GM21528 (cell line): ENCODE measurements around the gene SLIT3.

Experiments
- ATAC-seq: cut with Tn5 transposase; IDR thresholded peaks from one replicate; pipeline ENCODE4 v1.9.1; 2021; ENCODE audit warnings: mild to moderate bottlenecking, moderate library complexity; ENCODE audit not compliant: unreplicated experiment, low FRiP score

The SLIT3 gene

DNA sequence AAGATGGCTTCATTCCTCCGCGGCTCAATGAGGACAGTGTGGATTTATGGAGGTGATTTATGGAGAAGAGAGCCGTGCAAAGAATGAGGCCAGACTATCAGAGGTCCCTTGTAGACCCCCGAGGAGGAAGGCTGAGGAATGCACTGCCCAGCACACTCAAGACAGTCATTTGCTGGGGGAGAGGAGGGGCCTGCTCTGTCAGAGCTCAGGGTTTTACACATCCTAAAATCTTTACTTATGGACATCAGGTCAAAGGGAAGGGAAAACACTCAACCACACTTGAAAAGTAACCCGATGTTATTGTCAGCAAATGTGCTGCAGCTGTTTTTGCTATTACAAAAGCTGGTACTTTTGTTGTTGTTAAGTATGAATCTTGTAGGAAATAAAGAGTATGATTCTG is 289.5 kb downstream of the SLIT3 start:
- no peak for ATAC-seq

DNA sequence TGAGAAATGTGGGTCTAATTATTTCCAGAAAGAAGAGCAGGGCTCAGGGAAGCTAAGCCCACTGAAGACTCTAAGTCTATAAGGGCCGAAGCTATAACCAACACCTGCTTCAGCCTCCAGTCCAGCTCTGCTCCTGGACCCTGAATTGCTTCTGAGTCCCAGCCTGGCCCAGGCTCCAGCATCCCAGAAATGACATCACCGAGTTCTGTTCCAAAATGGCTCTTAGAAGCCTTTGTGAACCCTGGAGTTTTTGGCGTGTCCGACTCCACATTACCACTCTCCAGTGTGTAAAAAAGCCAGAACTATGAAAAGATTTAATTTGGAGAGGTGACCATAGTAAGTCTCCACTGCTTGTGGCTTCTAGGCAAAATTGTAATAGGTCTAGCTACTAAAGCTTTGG is 289.9 kb downstream of the SLIT3 start:
- no peak for ATAC-seq

DNA sequence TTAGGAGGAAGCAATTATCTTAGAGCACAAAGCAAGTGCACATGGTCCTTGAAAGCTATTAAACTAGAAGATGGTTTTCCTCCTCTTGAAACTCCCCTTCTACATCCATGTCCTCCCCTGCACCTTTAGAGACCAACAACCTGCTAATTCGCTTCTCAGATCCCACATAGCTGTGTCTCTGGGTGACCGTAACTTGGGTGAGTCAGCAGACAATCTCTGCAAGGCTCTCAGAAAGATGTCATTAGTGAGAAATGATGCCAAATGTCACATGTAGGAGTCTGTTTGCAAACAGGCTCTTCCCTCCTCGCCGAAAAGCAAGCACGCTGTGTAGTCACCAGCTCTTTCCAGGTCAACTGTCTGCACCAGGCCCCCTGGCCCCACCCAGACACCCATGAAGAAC is 291.8 kb downstream of the SLIT3 start:
- no peak for ATAC-seq

DNA sequence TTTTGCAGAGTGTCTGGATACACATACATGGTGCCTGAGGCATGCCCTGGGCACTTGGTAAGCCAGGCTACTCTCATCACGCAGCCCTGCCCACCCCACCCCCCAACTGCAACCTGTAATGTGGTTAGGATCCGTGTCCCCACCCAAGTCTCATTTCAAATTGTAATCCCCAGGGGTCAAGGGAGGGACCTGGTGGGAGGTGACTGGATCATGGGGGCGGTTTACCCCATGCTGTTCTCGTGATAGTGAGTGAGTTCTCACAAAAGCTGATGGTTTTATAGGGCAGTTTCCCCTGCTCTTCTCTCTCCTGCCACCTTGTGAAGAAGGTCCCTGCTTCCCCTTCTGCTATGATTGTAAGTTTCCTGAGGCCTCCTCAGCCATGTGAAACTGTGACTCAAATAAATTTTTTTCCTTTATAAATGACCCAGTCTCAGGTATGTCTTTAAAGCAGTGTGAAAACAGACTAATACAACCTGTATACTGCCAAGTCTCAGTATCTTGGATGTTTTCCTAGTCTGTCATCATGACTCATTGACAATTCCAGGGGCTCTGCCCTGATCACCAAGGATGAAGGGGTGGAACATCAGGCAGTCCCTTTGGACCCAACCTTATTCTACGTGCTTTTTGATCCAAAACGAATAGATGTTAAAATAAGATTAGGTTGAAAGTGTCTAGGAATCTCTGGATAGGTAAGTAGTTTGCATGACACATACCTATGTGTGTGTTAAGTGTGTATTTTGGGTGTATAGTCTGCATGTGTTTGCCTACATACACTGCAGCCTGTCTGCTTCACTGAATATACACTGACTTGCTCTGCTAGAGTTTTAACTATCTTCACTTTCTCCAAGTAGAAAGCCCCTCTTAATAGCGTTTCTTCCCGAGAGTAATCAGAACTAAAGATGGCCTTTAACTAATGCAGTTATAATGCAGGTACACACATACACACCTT is 293.8 kb downstream of the SLIT3 start:
- no peak for ATAC-seq

DNA sequence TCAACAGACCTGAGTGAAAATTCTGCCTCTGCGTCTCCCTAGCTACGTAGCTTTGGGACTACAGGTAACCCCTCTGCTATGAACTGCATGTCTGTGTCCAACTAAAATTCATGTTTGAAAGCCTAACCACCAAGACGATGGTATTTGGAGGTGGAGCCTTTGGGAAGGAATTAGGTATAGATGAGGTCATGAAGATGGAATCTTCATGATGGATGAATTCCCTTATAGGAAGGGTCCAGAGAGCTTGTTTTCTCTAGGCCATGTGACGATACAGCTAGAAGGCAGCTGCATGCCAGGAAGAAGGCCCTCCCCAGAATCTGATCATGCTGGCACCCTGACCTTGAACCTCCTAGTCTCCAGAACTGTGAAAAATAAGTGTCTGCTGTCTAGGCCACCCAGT is 296.4 kb downstream of the SLIT3 start:
- ATAC-seq, result no peak

DNA sequence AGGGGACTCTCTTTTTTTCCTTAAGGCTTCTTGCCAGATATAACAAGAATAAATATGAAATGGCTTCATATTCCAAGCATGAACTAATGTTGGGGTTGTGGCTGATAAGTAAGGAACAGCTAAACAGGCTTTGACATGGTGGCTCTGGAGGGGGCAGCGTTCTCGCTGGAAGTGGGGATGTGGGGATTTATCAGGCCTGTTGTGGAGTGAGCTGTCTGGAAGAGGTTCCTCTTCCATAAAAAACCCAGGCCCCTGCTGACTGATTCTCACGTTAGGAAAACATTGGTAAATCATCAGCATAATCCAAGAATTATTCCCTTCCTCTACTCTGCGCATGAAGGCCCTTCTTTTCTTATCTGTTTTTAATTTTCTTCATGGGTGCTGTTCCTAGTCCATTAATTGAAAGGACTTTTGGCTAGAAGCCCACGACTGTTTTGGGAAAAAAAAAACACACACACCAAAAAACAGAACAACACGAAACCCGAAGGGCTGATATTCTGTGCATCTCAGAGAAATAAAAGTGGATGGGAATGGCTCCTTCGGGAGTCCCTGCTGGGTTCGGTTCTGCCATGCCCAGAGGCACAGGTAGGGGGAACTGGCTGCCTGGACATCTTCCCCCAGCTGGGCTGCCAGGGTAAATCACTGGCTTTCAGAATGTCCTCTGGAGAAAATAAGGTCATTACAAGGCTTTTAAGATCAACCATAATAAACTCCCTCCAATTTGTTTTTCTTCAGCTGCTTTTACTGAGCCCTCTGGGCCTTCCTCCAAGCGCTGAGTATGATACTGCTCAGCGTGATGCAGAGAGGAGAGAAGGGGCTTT is 297.0 kb downstream of the SLIT3 start:
- ATAC-seq, result no peak

DNA sequence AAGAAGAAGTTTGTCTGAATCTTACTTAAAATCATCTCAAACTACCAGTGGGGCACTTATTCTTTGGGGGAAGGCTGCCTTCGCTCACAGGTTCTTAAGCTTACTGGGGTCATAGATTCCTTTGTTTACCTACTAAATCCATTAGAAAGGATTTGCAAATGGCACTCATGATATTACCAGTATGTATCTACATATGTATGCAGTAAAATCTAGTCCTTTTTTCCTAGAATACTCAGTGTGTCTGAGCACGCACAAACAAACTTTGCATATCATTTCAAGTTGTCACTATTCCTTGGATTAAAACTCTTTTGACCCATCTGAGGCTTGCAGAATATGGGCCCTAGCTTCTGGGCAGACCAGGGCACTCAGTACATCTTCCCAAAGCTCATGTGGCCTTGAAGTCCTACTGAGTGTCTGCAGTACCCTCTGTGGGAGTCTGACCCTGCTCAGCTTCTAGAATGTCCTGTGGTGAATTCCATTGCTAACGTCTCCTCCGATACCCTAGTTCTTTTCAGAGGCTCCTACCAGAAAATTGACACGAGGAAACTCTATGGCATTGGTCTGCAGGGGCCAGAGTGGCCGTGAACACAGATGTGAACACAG is 297.9 kb downstream of the SLIT3 start:
- no peak for ATAC-seq

DNA sequence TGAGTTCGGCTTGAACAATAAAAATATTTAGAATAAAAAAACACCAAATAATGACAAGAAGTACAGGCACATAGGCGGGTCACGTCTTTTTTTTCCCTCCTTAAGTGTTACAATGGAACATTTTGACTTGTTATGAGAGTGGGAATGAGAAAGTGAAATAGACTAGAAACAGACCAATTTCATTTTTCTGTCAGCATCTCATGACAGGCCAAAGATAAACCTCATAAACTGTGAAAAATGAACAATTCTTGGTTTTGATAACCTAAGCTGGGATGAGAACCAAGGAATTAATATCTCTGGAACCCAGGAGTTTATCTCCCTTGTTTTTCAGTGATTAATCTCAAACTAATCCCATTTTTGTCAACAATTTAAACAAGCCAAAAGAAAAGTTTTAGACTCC is 299.5 kb downstream of the SLIT3 start:
- ATAC-seq, result no peak

DNA sequence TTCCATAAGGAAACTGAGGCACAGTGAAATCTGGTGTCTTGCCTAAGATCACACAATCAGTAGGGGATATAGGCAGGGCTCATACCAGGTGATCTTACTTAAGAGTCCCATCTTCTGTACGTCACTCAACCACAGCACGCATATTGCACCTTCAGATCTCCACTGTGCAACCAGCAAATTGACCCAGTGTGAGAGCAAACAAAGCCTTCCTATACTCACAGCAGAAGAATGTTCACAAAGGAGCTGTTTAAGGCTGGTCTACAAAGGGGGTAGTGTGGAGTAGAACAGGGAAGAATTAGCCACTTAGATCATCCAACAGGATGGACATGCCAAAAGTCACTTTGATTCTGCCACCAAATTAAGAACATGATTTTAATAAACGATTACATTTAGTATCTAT is 305.9 kb downstream of the SLIT3 start:
- ATAC-seq, result no peak

DNA sequence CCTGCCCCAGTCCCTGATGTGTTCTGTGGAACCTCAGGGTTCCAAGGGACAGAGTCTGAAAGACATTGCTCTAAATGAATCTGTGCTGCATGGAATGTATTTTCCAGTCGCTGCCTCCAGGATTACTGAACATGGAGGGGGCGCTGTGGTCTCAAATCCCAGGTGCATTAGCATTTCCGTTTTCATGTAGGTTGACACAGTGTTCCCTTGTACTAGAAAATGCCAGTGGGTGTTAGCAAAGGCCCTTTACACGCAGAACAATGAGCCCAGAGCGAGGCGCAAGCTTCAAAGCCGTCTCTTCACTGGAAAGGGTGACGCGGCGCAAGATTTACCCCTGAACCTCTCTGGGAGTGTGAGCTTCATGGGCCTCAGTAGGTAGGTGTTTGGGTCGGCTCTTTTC is 308.3 kb downstream of the SLIT3 start:
- no peak for ATAC-seq

DNA sequence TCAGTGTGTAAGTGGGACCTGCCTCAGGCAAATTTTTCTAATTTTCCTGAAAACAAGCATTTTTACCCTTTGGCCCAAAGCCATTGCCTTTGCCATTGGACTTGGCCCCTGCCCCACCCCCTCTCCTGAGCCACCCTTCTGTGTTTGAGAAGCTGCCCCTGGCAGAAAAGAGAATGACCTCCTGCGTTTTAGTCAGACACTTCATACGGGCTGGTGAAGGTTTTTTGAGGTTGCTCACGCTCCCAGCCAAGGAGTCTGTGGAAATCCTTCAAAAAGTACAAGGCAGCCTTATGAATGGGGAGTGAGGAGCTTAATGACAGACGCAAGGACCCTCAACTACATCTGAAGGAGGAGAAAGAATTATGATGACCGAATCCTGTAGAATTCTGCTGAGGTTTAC is 308.9 kb downstream of the SLIT3 start:
- ATAC-seq, result no peak

DNA sequence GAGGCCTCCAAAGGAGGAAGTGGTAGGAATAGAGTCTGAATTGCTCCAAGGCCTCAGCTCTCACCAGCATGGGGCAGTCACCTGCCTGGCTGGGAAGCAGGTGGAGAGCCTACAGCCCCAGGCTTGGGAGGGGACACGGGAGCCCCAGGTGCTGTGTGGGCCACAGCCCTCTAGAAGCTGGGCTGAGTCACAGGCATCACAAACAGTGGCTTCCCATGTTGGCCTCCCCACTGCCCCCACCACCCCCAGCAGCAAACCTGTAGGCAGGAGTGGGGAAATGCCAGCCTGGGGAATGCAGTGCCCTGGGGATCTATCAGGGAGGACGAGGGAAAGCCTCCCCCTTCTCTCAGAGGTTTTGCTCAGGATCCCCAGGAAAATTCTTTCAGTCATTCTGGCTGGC is 309.6 kb downstream of the SLIT3 start:
- no peak for ATAC-seq

DNA sequence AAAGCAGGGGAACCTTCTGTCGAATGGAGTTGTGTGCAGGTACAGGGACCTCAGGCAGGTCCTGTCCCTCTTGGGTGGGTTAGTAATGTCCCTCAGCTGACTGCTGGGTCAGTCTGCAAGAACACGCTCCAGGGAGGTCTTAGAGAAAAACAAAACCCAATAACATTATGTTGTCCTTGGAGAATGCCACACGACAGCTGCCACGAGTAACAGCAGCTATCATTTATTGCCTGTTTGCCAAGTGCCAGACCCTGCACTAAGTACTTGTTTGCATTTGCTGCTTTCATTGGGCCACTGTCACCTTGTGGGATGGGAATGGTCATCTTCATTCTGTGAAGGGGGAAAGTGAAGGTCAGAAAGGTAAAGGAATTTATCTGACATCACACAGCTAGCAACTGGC is 310.3 kb downstream of the SLIT3 start:
- ATAC-seq, result no peak

DNA sequence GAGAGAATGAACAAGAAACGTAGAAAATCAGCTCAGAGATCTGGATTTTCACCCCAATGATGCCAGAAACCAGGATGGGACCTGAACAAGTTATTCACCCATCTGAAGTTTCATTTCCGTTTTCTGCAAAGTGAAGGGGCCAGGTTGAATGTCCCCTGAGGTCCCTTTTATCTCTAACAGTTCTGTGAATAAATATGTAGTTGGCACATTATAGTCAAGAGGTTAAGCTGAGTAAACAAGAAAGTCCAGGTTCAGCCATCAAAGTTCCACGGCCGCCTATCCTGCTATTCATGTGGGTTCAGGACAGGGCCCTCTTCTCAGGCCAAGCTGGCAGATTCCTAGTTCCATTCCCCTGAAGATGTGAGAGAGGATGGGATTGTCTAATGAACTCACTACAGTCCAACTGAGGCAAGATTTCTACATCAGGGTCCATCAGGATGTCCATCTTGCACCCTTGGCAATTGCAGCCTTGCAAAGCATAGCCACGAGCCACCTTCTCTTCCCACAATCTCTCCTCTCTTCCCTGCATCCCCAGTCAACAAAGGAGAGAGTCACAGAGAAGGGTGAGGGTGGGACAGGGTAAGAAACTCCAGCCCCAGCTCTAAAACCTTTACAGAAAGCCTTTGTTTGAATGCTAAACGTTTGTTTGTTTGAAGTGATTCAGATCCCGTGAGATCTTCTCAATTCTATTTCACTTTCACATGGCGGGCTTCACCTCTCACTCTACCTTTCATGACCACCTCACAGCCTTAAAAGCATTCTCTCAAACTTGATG is 311.0 kb downstream of the SLIT3 start:
- ATAC-seq, result no peak

DNA sequence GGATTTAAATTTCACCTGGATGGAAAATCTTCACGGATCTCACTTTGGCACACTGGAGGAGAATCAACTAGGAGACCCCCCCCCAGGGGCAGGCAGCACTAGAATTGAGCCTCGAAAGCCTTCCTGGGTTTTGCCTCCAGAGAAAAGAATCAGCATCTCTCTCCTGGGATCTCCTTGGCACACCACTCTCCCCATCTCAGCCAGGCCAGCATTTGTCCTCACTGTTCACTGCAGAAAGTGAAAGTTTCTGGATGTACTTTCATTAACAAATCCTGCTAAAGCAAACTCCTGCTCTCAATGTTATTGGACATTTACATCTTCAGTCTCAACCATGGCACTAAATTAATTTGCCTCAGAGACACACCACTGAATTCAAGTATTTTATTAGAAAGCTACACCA is 312.2 kb downstream of the SLIT3 start:
- no peak for ATAC-seq

DNA sequence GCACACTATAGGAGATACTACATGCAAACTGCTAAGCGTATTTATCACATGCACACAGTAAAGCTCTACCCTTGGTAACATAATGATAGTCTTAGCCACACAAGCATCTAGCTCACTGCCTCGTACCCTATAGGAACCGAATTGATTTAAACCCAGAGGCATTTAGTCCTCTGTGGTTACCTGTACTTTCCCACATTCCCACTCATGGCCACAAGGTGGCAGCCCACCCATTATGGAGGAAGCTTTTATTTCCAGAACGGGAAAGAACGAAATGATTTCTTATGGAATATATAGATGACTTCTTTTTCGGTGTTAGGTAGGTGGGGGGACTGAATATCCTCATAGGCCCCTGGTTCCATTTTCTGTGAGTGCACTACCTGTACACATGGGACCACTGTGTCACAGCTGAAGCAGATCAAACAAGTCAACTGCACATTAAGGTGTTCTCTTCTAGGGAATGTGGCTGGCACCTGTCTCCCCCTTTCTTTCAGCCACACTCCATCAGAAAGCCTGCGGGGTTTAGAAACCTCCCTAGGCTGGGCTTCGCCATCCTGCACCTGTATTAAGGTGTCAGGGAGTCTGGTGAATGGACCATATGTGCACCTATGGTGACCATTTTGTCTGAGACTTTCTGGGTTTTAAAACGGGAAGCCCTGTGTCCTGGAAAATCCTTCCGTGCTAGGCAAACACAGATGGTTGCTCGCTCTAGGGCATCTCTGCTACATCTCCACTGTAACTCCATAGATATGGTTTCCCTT is 313.2 kb downstream of the SLIT3 start:
- ATAC-seq, result peak; percentile 69

DNA sequence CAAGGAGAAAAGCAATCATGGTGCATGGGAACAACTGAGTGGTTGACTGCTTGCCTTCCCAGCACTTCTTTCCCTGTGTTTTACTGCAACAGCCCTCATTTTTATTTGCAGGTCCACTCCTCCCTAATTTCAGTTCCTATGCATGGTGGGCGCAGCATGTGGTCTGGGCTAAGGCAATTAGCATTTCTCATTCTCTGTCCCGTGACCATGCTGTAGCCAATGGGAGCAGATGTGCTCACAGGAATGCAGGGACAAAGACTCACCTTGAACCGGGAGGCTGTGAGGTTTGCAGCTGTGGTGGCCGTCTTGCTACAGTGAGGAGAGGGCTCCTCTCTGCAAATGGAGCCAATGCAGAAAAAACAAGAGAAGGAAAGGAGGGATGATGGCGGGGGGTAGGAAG is 315.5 kb downstream of the SLIT3 start:
- no peak for ATAC-seq

DNA sequence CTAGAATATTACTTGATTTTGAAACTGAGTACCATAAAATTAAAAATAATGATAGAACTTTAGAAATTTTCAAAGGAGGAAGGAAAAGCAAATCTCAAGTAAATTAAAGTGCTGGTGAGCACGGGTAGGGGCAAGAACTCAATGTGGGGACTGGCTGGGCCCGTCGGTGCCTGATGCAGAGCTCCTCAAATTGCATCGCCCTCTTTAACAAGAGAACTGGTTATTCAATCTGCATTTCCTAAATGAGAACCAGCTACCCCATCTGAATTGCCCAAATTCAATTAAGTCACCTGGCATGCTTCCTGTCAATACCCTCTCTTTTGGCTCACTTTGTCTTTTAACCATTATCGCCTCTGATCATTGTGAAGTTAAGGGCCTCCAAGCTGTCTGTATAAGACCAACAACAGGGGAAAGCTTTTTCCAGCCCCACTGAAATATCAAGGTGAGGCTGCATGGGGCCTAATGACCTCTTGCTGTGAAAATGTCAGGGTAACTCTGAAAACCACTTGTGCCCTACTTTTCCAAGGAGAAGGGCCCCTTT is 316.7 kb downstream of the SLIT3 start:
- no peak for ATAC-seq

DNA sequence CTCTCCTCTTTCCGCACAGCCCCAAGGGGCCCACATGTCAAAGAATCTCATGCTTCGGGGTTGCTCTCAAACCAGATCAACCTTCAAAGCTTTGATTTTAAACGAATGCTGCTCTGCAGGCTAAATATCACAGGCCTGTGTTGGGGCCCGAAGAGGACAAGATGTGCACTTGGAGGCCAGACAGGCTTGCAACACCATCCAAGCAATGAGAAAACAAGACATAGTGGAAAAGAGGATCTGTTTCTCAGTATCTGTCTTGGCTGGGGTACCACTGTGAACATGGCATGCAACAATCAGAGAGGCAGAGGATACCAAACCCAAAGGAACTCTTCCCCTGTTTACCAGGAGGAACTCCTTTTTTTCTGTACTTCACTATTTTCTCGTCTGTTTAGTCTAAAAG is 321.8 kb downstream of the SLIT3 start:
- ATAC-seq, result no peak

DNA sequence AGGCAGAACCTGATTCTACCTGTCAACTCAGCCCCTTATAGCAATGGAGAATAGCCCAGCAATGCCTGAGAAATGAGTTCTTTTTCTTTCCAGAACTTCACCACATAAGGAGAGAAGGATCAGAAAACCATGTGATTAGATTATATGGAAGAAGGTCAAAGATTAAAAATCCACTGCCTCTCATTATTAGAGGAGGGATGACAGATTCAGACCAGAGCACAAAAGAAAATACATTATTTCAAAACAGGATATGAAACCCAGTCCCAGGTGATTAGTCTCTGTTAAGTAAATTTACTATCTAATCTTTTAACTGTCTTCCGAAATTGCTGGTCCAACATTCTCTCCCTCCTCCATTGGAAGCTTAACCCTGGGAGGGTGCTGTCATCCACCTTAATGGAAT is 322.4 kb downstream of the SLIT3 start:
- no peak for ATAC-seq
